NOMO-1 treated with dmso at 0.1 percent for 144 hours (cell line): Measurements from ENCODE around the gene SUSD5.
"Not testable (repeated sequence)": the region's sequence is repeated elsewhere in the genome, so short reads cannot be mapped to it uniquely, and the experiment has no call there.

Experiments
- DNase-seq: peaks from one replicate; lab custom pipeline; 2025; ENCODE audit not compliant: unreplicated experiment; lab: John Stamatoyannopoulos, UW

SUSD5 gene

DNA sequence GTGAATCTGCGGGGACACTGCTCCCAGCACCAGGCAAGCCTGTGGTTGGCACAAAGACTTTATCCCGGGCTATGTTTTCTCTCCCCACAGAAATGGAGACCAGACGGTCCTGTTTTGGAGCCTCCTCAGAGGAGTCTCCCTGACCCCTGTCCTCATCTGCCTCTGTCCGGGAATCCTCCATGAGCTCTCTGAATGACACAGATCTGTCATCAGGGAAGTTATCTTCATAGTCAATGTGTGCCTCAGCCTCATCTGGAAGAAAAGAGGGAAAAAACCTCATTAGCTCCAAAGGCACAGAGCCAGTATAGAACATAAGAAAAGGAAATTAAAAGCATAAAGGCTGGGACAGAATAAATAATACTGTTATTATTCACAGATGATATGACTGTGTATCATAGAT is 64.8 kb downstream of the SUSD5 start:
- DNase-seq: no peak

DNA sequence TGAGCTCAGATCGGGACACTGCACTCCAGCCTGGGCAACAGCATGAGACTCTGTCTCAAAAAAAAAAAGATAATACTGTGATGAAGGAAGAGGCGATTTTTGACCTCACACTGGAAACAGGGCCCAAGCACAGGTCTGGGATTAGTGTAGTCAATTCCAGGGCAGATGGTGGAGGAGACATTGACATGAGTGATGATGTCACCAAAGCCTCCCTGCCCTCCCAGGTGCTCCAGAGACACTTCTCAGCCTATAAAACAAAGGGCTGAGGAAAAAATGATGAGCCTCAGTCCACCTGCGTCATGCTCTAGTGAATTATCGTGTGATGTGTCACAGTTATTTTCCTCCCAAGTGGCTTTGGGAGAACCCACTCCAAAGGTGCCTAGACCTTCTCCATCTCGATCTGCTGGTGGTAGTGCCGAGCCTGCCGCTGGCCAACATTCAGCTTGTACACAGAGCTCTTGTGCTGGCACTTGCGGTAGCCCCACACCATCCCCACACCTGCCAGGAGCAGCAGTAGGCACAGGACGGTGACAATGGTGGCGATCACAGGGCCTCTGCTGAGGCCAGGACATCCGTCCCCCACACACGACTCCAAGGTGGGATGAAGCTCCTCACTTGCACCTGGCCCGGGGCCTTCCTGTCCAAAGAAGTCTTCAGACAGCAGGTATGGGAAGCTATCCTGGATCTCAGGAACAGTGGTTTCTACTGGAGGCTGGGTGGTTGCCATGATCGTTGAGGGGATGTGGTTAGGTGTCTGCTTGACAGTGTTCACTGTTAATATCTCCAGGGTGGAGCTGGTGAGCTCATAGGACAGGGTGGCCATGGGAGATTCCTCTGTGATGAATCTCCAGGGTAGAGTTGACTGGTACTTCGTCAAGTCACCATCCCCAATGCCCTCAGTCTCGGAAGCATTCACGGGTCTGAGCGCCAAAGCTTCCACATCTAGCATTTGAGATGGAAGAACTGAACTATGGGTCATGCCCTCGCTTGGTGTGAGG is 65.9 kb downstream of the SUSD5 start:
- no peak for DNase-seq

DNA sequence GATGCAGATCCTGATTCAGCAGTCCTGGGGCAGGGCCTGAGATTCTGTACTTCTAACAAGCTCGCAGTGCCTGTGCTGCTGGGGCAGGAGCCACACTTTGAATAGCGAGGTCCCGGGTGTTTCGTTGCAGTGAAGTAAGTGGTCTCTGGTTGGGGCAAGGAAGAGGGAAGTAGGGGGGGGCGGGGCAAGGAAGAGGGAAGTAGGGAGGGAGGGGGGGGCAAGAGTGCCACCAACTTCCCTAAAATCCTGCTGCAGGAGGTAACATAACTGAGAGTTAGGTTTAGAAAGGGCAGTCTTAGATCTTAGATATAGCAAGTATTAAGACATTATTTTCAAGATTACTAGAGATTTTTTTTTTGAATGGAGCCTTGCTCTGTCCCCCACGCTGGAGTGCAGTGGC is 69.3 kb downstream of the SUSD5 start:
- peak; percentile 38 for DNase-seq

DNA sequence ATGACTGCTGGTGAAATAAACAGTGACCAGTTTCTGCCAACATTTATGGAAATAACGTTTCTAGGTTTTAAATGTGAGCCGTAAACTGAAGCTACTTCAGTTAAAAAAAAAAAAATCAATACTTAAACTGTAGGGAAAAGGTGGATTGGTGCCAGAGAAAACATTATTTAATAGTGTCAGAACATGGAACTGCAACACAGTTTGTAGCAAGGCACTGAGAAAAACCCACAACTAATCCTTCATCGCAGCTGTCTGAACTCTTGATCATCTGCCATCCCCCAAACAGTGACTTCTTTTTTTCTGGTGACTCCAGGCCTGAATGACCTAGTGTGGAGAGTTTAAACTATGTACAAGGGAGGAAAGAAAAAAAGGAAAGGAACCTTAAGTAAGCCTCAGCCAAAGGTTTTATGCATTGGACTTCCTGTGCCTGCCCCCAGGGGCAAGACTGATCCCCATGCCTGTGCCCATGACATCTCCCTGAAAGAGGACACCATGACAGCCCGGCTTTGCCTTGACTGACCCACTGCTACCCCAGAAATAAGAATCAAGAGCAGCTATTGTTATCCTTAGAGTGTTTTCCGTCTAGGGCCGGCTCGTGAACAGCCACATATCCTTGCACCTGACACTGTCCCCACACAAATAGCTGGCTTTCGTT is 71.7 kb downstream of the SUSD5 start:
- no peak for DNase-seq

DNA sequence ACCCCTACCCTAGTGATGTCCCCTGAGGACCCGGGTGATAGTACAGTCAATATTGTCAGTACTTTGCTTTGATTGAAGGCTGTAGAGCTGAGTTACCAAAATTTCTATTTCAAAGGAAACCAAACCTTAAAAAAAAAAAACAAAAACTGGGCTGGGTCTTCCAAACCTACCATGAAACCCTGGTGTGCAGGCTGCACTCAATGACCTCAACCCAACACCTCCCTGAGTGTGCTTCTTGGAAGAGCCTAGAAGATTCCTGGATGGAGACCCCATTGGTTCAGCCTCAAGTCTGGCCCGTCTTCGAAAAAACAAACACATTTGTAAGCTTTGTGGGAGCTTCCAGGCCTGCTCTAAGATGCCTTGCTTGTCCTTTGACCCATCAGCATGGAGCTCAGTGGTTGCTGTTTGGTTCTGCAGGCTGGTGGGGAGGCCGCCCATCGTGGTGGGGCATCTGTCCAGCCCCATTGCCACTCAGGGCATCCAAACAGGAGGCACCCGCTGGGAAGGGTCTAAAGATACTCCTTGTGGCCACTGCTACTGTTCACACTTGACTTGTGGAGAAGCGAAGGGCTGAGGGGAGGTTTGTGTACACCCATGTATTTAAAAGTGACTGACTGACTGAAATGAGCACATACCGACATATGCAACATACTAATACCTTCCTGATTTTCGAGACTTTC is 72.6 kb downstream of the SUSD5 start:
- no peak for DNase-seq

DNA sequence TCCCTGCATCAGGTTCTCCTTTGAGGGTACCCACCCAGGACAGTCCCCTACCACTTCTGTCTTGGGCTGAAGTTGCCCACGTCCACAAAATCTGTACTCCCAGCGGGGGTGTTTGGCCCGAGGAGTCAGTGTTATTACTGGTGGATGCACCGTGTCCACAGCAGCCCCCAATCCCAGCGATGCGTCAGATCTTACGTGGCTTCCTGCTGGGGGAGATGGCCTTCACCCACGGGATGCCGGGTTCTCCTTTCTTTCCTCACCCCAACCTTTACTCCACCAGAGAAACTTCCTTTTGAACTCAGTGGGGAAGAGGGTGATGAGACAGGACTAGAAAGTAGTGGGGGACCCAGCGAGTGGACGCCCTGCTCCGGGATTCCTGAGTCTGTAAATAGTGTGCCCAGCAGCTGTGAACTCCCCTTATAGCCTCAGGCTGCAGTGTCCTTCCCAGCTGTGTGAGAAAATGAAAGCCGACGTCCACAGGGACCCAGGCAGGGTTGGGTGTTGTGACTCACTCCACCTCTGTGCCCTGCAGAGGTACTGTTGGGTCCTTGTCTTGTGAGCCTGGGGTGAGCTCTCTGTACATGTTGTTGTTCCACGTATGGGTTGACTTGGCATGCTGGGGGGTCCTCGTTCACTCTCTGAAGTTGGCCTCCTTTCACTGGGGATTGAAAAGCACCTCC is 73.2 kb downstream of the SUSD5 start:
- DNase-seq: no peak

DNA sequence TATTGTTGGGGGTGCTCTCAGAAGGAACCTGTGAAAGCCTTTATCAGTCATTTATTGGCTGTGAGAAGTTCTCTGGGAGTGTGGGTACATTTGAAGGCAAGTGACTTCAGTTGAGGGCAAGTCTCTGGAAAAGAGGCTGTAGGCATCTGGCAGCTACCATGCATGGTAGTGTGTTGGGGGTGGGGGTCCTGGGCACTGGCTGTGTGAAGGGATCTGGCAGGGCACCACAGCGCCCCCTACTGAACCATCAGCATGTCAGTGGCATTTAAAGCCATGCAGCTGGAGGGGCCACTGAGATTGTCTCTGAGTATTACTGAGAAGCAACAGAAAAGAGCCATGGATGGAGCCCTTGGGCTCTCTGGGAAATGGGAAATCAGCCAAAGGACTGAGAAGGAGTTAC is 74.2 kb downstream of the SUSD5 start:
- no peak for DNase-seq

DNA sequence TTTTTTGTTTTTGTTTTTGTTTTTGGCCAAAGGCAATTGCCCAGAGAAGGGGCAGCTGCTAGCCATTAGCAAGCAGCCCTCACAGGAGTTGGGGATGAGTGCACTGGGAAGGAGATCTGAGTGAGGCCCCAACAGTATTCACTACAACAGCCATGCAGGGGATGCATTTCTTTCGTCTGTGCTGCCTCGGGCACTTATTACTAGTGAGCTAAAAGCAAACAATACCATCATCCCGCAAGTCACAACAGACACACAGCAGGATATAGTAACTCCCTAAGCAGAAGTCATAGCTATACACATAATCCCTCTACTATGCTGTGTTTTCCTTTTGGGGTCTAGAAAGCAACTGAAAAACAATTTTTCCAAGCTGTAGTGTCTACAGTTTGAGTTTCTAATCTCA is 77.6 kb downstream of the SUSD5 start:
- DNase-seq: no peak

DNA sequence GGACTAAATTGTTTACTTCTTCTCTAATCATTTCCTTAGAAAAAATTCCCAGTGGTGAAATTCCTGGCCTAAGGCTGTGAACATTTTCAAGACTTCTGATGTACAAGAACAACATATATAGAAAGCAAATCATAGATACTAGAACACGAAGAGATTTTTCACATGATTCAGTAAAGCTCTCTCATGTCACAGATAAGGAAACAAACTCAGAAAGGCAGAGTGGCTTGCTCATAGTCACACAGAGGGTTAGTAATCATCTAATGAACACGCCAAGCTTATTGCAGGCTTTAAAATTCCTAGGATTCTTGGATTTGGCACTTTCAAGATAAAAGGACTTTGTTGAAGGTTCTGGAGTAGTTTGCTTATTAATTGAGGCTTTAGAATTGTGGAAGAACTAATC is 78.6 kb downstream of the SUSD5 start:
- no peak for DNase-seq

DNA sequence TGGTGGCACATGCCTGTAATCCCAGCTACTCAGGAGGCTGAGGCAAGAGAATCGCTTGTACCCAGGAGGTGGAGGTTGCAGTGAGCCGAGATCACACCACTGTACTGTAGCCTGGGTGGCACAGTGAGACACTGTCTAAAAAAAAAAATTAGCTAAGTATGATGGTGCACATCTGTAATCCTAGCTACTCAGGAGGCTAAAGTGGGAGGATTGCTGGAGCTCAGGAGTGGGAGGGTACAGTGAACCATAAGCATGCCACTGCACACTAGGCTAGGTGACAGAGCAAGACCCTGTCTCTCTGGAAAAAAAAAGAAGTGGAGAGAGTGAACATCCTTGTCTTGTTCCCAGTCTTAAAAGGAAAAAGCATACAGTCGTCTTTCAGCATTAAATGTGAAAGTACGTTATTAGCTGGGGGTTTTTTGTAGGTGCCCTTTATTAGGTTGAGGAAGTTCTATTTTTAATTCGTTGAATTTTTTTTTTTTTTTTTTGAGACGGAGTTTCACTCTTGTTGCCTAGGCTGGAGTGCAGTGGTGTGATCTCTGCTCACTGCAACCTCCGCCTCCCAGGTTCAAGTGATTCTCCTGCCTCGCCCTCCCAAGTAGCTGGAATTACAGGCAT is 79.5 kb downstream of the SUSD5 start:
- DNase-seq: not testable (repeated sequence)

DNA sequence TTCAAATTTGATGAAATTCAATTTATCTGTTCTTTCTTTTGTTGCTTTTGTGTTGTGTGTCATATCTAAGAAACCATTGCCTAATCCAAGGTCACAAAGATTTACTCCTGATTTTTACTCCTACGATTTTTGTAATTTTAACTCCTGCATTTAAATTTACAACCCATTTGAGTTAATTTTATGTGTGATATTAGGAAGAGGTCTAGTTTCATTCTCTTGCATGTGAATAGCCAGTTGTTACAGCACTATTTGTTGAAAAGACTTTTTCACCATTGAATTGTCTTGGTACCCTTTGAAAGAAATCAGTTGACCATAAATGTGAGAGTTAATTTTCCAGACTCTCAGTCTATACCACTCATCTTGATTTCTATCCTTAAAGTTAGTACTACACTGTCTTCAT is 80.9 kb downstream of the SUSD5 start:
- DNase-seq: no peak

DNA sequence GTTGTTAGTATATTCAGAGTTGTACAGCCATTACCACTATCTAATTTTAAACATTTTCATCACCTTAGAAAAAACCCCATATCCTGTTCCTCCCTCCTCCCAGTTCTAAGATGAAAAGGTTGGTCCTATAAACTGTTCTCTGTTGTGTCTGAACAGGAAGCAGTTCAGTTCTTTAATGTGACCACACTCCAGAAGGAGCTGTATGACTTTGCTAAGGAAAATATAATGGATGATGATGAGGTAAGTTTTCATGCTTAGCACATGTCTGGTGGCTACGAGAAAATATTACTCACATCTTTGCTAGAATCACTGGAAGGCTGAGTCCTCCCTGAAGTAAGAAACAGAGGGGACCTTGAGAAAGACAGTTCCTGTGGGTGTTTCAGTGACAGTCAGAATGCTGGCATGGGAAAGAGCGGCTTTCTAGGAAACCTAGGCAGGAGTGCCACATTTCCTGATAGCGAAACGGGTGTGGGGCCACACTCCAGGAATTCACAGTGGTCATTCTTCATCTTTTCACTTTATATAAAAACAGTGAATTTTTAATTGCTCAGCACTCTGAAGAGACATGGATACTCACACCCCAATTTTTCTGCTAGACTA is 84.5 kb downstream of the SUSD5 start:
- DNase-seq: no peak

DNA sequence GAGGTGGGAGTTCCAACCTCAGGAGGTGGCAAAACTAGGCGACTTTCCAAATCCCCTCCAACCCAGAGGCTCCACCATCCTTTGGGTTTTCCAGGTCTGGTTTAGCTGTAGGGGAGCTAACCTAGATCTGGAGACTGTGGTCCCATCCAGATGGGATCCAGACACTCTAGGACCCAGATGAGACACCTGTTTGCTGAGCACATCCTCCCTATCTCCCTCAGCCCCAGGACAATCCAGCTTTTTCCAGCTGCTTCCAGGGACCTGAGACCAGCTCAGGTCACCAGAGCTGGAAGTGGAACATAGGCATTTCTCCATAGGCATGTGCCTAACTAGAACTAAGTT is 86.6 kb downstream of the SUSD5 start:
- no peak for DNase-seq

DNA sequence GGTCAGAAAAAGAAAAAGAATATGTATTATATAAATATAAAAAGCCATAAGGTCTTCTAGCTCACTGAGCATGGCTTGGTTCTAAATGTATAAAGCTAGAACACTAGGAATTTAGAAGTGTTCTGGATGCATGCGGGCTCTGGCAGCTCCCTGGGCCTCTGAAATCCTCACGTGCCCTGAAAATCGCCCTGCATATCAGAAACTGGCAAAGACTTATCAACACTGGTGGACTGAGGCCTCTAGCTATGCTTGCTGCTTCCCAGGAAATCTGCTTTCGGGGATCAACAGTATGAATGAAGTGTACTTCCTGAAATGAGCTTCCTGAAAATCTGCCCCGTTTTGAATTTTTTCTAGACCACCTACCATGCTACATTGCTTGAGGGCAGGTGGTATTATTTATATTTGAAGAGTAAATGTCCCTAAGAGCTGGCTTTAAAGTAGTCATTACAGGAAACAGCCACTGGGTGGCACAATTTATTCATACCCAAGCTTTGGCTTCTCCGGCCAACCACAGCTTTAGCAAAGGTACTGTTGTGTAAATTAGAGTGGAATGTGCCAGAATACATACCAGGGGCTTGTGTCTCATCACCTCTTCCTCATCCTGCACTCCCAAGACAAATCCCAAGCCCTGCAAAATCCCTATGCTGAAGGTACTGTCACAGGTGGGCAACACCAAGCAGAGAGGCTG is 87.1 kb downstream of the SUSD5 start:
- DNase-seq: peak; percentile 36

DNA sequence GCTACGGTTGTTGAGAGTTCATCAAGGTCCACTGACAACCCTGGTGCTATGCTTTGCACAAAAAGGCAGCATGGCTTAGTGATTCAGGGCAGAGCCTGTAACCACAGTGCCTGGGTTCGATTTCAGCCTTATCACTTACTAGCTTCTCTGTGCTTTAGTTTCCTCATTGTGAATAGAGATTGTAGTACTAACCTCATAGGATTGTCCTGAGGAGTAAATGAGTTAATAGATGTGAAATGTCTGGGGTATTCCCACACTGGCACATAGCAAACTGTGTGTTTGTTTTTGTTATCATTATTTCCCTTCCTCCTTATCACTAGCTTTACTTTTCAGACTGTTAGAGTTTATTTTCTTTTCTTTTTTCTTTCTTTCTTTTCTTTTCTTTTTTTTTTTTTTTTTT is 88.5 kb downstream of the SUSD5 start:
- DNase-seq: no peak

DNA sequence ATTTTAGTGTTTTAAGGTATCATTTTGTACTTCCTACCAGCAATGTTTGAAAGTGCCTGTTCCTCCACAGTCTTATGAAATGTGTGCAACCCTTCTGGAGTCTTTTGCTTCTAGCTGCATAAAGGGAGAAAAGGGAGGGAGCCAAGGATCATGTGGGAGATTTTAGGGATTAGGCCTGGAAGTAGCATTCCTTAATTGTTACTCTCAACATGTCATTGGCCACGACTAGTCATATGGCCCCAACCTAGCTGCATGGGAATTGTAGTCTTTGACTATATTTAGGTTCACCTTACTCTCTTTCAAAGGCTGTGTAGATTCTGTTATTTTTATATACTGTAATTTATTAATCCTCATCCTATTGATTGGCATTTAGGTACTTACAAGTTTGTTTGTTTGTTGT is 89.9 kb downstream of the SUSD5 start:
- DNase-seq: no peak

DNA sequence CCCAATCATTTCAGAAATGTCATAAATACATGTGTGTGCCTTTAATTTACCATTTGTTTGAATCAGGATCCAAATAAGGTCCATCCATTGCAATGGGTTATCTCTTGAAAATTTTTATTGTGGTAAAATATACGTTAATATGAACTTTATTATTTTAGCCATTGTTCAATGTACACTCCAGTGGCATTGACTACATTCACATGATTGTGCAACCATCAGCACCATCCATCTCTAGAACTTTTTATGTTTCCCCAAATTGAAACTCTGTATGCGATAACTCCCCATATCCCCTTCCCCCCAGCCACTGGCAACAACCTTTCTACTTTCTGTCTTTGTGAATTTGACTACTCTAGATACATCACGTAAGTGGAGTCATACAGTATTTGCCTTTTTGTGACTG is 92.8 kb downstream of the SUSD5 start:
- DNase-seq: no peak

DNA sequence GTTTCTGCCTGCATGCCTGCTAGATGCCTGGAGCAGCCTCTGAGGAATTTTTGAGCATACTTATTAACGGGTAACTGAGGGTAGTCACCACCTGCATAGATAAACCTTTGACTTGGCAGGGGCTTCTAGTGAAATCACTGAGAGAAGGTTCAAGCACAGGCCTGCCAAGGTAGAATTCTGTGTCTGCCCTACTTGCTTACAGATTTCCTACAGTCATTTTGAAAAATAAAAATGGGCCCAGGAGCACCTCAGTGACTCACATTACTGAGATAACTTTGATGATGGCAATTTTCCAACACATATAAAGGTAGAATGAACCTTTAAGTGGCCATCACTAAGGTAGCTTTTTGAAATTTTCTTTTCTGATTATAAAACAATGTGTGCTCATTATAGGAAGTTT is 94.0 kb downstream of the SUSD5 start:
- DNase-seq: no peak

DNA sequence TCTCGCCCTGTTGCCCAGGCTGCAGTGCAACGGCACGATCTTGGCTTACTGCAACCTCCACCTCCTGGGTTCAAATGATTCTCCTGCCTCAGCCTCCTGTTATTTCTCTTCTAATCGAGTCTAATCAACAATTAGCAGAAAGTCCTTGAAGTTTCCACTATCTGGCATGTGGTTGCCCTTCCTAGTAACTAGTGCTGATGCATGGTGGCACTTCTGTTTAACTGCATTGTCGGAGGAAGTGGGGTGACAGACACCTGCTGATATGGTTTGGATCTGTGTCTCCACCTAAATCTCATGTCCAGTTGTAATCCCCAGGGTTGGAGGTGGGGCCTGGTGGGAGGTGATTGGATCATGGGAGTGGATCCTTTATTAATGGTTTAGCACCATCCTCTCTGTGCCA is 95.6 kb downstream of the SUSD5 start:
- DNase-seq: no peak

DNA sequence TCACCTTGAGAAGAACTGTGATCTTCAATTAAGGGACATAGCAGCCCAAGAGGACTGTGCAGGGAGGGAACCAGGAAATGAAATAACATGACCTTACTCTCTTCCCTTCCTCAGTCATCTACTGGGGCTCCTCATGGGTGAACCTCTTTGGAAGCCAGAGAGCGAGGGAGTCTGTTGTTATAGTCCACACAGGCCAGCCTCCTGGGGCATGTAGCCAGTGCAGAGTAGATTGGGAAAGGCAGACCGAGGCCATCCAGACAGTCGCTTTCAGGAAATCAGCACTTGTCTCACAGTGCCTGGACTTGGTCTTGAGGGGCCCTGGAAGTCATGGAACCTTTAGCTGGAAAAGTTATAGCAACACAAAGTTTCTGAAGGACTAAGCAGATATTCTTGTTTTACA is 98.7 kb downstream of the SUSD5 start:
- DNase-seq: no peak
